HT1080 (cell line): ENCODE data around the gene TEX35. TPM values are rescaled to one million over a fixed set of nuclear protein-coding genes. Genes with fewer than 3 reads are reported as not detected.

Source experiments
- DNase-seq: peaks from one replicate; pipeline ENCODE4 v3.0.0-alpha.2; 2015; ENCODE audit warnings: low read depth
- total RNA-seq: library from RNA; depleted of rRNA; stranded (reverse); fragments of >200 nt; shearing (Covaris generic); gene quantifications from 2 replicates; pipeline ENCODE4 v1.2.3, GENCODE V29; 2014

Gene TEX35
- total RNA-seq, 1 experiment from 2014 or later: not detected

DNA sequence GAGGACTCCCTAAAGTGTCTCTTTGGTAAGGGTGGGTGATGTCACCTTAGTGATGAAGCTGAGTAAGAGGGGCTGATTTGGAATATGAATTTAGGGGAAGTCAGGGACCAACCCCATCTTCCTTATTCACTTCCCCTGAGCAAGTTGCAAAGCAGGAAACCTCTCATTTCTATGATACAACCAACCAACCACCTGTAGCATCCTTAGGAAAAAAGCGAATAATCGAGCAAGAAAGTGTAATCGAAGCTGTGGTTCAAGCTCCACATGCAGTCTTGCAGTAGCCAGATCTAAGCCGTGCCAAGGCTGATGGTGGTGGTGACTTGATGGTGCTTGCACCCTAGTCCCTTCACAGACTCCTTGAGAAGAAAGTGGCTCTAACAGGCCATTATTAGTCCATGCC, 3.2 kb downstream of the TEX35 start:
- DNase-seq: no peak

DNA sequence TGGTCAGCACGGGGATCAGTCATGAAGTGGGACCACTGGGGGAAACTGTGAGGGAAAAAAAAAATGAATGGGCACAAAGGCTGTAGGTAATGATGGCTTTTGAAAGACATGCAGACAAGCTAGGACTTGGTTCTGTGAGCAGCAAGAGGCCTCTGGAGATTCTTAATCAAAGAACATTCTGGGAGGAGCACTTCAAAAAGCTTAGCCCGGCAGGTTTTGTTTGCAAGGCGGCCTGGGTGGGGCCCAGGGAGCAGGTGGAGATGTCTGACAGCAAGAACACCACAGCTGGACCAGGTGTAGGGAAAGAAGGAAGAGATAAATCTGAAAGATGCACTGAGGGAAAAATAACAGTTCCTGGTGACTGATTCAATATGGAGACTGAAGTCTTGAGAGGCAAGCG, 6.0 kb downstream of the TEX35 start:
- DNase-seq: no peak

DNA sequence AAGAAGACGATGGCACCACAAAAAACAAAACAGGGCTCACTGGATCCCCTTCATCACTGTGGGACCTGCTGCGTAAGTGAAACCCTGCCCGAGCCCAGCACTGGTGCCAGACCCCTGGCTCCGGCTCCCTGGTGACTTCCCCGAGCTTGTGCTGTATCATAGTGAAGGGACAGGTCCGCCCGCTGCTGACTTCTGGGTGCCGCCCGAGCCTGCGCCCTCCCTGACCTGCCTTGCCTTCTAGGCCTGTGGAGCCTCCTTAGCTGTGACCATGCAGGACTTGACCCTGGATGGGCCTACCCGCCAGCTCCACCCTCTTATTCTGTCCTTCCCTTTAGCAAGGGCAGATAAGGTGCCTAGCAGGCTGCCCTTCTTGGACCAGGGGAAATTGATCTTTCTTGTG, 7.9 kb downstream of the TEX35 start:
- no peak for DNase-seq

DNA sequence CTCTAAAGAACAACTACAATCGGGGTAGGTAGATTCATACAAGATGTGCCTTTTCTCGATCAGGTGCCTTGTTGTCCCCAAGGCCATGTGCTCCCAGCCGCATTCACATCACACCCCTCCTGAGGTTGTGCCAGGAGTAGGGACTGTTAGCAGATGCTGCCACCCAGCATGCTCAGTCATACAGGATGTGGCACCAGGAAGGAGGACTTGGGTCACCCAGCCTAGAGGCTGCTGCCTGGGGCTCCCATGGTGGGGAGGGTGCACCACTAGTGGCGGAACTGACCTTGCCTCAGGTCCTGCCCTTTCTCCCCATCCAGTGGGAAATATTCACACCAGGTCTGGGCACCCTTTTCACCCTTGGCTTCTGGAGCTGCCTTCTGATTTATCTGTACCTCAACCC, 8.3 kb downstream of the TEX35 start:
- DNase-seq: no peak

DNA sequence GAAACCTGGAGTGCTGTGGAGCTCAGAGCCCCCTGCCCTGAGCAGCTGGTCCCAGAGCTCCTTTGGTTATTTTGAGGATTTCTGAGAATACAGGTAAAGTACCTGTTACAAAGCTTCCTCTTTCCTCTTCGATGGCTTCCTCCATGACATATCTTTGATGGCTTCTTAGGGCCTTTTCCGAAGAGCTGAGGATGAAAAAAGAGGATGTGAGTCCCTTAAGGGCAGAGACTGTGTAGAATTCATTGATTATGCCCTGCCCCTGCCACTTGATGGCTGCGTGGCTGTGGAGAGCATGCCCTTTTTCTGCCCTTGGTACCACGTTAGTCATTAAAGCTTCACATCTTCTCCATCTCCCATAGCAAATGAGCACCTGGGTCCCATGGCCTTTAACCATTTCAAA, 14.2 kb downstream of the TEX35 start:
- DNase-seq: no peak

DNA sequence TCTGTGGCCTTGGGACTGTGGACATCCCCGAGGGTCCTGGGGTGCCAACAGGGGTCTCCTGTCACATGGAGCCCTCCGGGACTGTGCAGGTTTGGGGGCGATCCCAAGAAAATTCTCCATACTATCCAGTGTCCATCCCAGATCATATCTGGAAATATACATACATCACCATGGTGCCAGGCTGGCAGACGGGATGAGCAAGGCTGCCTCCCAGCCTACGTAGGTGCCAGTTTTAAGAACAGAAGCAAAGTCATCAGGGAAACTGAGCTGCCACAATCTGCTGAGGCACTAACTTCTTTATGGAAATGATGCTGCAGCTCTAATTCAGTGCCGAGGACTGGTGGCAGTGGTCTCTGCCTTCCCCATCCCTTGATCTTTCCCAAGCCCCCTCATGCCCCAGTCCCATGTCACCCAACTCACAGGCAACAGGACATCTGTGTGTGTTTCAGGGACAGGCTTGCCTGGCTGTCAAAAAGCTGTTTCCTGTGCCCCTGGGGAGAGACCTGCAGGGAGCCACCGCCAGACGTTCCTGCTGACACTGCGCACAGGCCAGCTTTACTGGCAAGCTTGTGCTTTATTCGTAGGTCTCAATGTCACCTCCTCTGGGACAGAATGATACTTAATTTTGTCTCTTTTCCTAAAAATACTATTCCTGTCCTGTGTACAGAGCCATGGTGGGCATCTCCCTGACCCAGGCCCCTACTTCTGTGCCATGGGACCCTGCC, 15.5 kb downstream of the TEX35 start:
- DNase-seq: no peak

DNA sequence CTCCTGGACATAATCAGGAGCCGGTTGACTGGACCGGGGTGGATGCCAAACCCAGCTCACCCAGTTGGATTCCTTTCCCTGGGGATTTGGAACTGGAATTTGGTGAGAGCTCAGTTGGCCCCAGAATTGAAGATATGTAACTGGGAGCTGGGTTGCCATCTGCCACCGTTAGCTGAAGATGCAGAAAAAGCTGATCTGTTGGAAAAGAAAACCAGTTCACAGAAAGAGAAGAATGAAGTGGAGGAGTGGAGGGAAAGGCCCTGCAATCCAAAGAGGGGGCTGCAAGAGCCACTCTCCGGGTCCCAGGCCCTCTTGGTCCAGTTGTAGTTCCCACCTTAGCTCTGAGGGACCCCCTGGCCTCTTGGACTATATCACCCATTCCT, 16.0 kb downstream of the TEX35 start:
- DNase-seq: no peak

DNA sequence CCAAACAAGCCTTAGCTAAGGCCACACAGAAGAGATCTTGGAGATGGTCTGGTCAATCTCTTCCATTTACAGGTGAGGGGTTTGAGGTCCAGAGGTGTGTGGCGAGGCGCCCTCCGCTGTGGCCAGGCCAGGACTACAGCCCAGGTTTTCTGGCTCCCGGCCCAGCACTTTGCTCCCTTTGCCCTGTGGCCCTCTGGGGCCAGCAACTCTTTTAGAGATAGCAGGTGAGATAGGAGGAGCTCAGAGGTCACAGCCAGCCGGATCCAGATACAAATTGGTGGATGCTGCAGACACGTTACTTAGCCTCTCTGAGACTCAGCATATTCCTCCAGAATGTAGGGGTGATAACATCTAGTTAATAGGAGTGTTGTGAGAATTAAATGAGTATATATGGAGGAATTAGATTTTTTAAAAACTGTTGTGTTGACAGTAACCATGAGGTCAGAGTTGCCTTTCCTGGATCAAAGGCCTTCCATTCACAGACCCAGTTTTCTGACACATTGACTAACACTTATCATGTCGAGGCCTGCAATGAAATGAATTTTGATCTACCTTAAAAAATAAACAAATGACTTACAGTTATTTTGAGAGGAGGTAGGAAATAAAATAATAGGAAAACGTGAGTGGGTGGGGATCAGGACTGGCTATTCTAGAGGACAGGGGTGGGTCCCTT, 16.6 kb downstream of the TEX35 start:
- DNase-seq: no peak

DNA sequence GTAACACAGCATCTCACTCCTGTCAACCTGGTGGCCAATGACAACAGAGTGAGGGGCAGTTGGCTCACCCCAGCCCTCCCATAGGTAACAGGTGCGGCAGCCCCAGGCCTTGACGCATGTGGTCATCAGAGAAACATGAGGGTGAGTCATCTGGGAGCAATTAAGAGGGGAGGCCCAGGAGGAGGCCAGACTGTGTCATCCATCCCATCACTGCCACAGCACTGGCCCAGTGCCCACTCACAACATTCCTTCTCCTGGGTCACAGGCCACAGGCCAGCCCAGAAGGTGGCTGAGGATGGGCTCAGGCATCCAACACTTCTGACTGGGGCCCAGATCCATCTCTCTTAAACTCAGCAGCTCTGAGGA, 17.1 kb downstream of the TEX35 start:
- peak; percentile 89 for DNase-seq

DNA sequence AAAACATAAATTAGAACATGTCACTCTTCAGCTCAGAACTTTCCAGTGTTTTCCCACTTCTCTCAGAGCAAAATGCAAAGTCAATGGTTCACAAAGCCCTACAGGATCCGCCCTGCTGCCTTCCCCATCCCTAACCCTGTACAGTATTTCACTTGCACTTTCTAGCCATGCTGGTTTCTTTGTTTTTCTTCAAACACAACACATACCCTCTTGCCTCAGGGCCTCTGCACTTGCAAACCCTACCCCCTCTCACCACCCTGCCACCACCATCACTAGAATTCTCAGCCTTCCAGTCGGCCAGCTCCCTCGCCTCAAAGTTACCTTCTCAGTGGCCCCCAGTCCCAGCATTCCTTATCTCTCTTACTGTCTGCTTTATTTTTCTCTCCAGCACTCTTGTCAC, 17.6 kb downstream of the TEX35 start:
- no peak for DNase-seq

DNA sequence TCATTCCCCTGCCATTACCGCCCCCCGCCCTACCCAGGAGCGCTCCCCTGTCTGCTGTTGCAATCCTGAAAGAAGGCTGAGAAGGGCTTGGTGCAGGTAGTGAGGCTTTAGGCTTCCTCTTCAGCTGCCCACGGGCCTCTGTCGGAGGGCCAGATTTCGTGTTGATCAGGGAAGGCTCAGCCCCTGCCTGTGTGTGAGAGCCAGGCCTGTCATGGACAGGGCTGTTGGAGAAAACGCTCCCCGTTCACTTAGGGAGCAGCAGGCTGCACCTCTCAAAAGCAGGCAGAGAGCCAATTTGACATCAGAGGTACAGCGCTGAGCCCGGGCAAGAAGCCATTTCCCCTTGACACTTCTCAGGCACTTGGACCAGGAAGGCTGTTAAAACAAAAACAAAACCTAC, 19.0 kb downstream of the TEX35 start:
- no peak for DNase-seq

DNA sequence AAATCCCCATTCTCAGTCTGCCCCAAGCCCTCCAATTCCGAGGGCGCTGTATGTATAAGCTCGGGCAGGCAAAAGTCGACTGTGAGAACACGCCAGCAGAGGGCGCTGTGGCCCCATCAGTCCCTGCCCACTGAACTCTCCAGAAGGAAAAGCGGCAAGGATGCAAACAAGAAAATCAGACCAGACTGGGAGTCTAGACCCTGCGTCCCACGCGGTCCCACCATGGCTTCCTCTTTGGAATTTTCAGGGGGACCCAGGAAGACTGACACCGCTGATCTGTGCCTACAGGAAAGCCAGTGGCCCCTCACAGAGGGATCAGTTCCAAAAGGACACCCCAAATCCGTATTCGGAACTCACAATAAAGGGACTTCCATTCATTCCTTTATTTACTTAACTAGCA, 19.5 kb downstream of the TEX35 start:
- DNase-seq: peak; percentile 76

DNA sequence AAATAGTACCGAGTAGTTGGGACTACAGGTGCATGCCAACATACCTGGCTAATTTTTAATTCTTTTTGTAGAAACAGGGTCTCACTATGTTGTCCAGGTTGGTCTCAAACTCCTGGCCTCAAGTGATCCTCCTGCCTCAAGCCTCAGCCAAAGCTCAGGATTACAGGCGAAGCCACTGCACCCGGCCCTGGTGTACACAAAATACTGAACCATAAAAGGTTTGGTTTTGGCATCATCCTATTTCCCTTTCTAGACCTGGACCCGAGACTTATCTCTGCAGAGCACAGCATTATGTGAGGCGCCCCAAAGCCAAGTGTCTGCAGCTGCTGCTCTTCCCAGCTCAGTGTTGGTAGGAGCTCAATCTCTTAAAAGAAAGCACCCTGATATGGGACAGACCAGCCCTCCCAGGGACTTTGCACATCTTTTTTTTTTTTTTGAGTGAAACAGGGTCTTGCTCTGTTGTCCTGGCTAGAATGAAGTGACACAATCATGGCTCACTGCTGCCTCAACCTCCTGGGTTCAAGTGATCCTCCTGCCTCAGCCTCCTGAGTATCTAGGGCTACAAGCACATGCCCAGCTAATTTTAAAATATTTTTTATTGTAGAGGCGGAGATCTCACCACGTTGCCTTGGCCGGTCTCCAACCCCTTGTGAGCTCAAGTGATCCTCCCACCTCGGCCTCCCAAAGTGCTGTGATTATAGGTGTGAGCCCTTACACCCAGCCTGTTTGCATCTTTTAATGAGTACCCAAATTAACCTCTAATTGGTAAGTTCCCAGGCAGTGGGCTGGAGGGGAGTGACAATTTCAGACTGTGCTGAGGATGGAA, 20.4 kb downstream of the TEX35 start:
- DNase-seq: no peak

DNA sequence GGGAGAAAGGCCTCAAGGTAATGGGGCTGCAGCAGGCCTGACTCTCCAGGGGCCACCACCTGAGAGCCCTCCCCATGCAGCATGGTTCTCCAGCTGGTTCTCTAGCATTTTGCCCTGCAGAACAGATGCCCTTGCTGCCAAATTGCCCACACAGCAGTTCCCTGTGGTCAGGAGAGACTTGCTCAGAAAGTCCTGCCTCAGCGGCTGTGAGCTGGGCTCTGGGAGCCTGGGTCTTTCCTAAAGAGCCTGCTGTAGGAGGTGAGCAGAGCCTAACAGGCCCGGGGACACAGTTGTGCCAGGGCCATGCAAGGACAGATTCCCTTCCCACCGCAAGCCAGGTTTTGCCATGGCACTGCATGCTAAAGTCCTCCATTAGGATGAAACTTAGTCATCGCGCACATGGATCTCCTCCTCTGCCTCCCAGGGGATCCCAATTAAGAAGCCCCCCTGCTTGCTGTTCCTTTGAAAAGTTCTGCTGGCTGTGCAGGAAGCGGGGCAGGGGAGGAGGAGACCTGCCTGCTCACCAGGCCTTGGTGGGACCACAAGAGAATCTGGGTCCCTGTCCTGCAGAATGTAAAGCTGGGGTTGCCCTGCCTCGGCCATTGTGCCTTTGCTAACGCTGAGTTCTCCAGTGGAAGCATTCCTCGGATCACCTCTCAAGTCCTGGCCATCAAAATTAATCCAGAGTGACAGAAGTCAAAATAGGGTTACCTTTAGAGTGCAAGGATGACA, 21.4 kb downstream of the TEX35 start:
- DNase-seq: no peak

DNA sequence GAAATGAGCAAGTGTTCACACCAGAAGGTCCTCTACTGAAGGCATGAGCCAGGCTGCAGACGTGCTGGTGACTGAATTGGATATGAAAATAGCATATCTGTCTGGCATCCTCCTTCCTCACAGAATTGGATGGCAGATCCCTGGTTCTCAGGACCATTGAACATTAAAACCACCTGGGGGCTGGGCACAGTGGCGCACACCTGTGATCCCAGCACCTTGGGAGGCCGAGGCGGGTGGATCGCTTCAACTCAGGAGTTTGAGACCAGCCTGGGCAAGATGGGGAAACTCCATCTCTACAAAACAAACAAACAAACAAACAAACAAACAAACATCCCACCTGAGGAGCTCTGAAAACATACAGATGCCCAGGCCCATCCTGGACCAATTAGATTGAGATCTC, 23.4 kb downstream of the TEX35 start:
- DNase-seq: no peak

DNA sequence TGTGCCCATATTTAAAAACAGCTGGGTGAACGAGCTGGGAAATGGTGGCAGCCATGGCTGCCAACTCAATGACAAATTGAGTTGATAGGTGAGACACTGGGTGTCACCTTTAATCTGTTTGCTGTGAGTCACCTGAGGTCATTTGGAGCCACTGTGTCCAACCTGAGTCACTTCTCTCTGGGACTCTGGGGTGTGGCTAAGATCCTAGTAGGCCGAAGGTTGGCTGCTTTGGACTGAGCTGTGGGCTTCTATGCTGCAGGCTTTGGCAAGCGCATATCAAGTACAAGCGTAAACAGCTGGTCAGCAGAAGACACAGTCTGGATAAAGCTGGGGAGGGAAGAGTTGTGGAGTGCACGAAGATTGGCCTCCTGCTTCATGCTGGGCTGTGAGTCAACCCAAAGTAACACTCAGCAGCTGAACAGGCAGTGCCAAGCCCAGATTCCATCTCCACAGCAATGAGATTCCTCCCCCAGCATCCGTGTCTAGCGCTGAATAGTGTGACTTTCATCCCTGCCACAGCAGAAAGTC, 24.0 kb downstream of the TEX35 start:
- DNase-seq: peak; percentile 94

DNA sequence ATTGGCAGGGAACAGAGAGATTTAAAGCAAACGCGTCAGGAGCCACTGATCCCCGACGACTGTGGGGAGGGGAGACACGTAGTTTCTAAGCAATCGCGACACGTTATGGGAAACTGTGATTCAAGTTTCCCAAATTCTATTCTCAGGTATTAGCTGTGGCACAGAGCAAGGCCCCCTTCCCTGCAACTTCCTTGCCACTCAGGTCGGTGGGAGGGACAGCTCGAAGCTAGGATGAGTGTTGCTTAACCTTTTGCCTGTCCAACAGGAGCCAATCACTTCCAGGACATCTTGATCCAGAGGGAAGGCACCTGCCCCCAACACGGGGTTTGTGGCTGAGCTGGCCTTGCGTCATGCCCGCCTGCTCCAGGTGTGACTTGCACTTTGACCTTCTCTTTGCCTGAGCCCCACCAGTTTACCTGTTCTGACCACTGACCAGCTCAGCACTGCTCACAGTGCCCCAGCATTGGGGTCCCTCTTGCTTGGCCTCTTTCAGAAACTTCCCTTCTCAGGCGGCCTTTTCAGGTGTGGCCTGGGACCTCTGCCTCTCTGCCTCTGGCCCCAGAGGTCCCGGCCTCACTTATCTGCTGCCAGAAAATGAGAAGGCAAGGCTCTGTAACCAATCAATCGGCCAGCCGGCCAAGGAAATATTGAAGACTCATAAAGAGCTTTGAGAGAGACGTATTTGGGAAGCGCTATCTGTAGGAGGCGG, 24.6 kb downstream of the TEX35 start:
- no peak for DNase-seq

DNA sequence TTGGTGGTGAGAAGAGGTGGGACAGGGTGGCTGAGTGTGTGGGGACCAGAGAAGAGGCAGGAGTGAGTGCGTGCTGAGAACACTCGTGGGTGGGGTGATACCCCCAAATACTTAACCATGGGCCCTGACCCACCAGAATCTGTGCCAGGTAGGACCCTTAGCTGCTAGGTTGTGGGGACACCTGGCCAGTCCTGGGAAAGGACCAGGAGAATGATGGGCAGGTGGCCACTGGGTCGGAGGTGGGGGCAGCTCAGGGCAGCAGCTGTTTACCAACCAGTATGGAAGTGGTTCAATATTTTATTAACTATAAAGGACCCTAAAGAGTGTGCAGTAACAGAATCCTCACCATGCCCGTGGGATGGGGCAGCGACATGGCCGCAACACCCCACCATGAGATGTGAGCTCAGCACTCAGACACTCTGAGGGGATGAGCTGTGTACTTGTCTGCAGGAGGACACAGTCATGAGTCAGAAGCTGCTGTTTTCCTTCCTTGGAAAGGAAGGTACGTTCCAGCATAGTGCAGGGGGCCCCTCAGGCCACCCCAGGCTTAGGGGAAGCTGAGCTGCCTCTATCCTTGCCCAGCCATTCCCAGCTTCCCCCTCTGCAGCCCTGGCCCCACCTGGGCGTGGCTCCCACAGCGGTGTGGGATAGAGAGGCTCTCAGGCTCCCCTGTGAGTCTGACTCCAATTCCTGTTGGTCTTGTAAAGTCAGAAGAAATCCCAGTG, 25.4 kb downstream of the TEX35 start:
- peak; percentile 81 for DNase-seq

DNA sequence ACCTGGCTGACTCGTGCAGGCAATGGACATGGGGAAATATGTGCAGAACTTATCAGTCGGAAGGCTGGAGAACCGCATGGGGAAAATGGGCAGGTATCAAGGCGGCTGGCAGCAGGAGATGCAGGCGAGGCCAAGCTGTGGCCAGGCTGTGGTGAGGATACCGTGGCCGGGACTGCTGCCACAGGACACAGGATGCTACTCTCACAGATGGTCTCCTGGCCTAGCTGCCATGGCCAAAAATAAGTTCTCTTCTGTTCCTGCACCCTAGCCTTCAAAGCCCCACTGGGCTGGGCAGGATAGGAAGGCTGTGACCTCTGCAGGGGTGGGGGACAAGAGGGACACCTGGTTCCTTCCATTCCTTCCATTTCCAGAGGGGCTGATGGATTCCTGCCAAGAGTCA, 26.4 kb downstream of the TEX35 start:
- DNase-seq: no peak

DNA sequence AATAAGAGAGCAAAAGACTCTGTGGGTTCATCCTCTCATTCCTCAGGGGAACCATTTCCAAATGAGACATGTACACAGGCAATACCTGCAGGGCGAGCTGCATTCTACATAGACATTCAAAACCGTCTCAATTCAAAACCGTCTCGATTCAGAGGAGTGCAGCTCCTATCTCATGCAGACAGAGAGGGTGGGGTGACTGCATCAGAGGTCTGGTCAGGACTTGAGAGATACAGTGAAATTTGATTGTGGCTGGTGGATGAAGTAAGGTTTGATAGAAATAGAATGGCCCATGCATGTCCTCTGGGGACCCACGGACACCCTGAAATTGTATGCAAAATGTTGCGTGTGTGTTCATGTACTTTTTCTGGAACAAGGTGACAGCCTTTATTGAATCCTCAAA, 27.3 kb downstream of the TEX35 start:
- no peak for DNase-seq
